HEK293T (cell line): ENCODE results near the gene TTLL11.

Experiments used
- CTBP1 ChIP-seq: fragments of 450-650 bp; IDR thresholded peaks from 2 replicates; pipeline ENCODE4 v1.6.1; 2016; ENCODE audit warnings: borderline replicate concordance
- PKNOX1 ChIP-seq: fragments of 450-650 bp; IDR thresholded peaks from 2 replicates; pipeline ENCODE4 v1.6.1; 2016

DNA sequence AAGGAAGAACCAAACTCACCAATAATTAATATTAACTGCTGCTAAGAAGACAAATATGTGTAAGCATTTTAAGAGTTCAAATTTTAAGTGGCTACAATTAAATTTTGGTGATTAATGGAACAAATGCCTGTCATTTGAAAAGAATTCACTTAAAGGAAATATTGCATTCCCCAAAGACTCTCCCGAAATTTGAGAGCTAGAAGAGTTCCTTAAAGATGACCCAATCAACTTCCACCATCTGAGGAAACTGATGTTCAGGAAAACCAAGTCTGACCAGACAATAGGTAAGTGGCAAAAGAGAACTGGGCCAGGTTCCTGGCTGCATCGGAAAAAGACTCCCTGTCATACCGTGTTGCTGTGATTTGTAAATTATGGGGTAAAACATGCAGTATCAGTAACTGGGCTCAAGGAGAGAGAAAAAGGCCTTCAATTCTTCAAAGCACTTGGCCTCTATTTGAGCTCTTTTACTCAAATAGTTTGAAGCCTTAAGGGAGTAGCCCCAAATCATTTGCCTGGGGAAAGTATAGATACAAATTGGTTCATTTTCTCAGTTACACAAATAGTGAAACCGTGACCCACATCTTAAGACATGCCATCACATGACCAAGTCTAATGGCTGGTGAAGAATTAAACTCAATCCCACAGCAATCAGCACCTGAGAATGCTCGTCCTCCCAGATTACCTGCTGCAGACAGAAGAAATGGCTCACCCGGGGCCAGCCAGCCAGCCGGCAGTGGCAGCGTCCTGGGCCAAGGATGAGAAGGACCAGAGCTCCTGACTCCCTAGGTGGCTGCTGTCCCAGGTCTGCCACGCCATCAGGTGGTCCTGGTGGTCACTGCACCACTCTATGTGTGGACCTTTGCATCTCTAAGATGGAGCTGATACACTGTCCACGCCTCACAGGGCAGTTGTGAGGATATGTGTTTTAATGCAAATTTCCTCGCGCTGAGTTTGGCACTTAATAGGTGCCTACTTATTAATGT is 162.9 kb downstream of the TTLL11 start:
- TF ChIP-seq CTBP1, result no peak
- no peak for TF ChIP-seq PKNOX1
